IPS DF 19.7 (cell line): Measurements from ENCODE around the gene CD8B.

Experiments used
- DNase-seq: peaks from one replicate; pipeline ENCODE4 v3.0.0-alpha.2; 2013; ENCODE audit warnings: low read depth, low spot score

Gene CD8B

GRCh38 chr2:86806059-86806857, 55.4 kb downstream of the CD8B start:
- DNase-seq = no peak

DNA sequence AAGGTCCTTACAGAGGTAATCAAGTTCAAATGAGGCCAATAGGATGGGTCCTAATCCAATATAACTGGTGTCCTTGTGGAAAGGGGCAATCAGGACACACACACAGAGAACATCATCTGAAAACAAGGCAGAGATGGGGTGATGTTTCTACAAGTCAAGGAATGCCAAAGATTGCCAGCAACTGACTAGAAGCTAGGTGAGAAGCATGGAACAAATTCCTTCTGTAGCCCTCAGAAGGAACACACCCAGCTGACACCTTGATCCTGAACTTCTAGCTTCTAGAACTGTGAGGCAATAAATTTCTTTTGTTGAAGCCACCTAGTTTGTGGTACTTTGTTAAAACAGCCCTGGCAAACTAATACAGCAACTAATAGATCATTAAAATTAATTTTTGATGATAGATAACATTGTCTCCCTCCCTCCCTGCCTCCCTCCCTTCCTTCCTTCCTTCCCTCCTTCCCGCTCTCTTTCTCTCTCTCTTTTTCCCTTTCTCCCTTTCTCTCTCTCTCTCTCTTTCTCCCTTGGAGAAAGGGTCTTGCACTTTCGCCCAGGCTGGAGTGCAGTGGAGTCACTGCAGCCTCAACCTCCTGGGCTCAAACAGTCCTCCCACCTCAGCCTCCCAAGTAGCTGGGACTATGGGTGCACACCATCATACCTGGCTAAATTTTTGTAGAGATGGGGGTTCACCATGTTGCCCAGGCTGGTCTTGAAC, 60.7 kb downstream of the CD8B start:
- DNase-seq = no peak

GRCh38 chr2:86794861-86795260, 66.8 kb downstream of the CD8B start:
- DNase-seq = no peak

- no peak for DNase-seq
Observed at GRCh38 chr2:86793752-86794151, 67.9 kb downstream of the CD8B start.

- no peak for DNase-seq
Observed at GRCh38 chr2:86791573-86791972, 70.1 kb downstream of the CD8B start.

GRCh38 chr2:86790676-86791572, 70.8 kb downstream of the CD8B start, which contains the start of gene CD8A:
TSS of gene CD8A (minus strand) at chr2:86790913. CDS start at chr2:86790825, 88 bp downstream.
- no peak for DNase-seq

DNA sequence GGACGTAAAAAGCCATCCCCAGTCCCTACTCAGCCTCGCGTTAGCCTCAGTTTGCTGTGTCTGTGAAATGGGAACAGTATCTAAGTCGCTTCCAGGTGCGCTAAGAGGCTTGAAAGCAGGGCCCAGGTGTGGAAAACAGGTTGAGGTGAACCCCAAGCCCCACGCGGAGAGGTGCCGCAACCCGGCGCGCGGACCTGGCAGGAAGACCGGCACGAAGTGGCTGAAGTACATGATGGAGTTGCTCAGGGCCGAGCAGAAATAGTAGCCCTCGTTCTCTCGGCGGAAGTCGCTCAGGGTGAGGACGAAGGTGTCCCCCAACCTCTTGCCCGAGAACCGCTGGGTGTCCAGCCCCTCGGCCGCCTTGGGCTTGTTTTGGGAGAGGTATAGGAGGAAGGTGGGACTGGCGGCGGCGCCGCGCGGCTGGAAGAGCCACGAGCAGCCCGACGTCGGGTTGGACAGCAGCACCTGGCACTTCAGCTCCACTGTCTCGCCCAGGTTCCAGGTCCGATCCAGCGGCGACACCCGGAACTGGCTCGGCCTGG, 71.5 kb downstream of the CD8B start:
- no peak for DNase-seq

DNA sequence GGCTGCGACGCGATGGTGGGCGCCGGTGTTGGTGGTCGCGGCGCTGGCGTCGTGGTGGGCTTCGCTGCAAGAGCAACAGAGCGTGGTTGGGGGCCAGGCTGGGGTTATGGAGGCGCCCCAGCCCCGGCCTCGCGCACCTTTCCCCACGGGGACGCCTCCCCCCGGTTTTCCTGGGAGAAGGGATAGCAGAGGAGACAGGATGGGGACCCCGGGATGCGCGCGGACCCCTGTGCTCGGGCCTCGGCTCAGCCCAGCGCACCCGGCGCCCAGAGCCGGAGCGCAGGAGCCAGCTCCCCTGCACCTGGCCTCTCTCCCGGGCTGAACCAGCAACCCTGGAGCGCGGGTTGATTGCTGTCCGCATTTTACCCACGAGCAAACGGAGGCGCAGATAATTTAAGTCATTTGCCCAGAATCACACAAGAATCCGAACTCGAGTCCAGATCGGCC, 72.0 kb downstream of the CD8B start:
- DNase-seq = no peak

GRCh38 chr2:86788881-86789686, 72.6 kb downstream of the CD8B start:
- DNase-seq = no peak

DNA sequence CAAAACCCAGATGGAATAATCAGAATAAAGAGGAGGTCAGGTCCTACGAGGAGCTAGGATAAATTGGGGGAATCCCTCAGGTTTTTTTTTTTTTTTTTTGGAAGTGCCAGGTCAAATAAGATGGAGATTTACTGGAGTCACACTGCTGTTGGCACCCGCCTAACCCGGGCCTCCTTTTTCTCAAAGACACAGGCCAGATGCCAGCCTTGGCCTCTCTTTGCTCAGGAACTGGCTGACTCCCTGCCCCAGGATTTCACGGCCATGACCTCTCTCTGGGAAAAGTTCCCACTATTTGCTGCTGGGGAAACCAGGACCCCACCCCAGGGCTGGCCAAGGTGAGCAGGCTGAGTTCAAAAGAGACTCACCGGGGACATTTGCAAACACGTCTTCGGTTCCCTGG, 73.5 kb downstream of the CD8B start:
- no peak for DNase-seq

DNA sequence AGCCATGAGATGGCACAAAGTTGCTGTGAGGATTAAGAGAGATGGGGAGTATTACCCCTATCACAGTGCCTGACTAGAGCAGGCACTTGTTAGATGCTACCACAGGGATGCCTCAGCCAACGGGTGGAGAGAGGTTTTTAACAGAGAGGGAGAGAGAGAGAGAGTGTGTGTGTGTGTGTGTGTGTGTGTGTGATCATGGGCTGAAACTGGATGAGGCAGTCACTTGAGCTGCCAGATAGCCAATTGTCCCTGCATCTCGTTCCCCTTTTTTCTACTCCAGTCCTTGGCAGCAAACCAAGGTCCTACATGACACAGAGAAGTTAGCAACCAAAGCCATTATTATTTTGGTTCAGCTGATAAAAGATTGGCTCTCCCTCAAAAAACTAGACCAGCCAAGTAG, 74.0 kb downstream of the CD8B start:
- DNase-seq = no peak

GRCh38 chr2:86786001-86786536, 75.6 kb downstream of the CD8B start:
- DNase-seq = no peak

DNA sequence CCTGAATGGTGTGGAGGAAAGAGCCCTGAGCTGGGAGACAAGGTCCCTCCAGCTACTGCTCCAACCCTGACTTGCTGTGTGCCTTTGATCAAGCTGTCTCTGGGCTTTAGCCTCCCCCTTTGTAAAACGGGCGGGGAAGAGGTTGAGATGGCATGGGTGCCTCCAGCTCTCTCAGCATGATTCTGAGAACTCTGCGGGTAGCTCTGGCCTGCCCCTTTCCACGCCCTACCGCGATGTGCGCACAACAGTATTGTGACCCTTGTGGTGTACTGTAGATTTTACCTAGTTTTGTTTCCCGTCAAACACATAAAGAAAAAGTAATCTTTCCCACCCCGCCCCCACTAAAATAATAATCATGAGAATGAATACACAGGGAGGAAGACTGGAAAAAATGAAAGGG, 76.2 kb downstream of the CD8B start:
- DNase-seq = no peak

GRCh38 chr2:86783615-86784339, 77.9 kb downstream of the CD8B start:
- DNase-seq = no peak

DNA sequence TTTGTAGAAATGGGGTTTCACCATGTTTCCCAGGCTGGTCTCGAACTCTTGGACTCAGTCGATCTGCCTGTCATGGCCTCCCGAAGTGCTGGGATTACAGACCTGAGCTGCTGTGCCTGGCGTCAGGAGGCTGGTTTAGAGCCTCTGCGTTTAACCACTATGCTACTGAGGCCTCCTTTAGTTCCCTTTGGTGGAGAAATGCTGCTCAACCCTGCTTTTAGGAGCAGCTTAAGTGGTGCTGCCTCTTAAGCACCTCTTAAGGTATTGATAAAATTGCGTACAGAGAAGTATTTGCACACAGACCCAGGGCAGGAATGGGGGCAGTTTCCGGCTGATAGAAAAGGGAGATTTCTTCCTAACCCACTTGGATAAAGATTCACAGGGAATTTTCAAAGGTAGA, 78.9 kb downstream of the CD8B start:
- no peak for DNase-seq

GRCh38 chr2:86781363-86781762, 80.3 kb downstream of the CD8B start:
- no peak for DNase-seq

- no peak for DNase-seq
Observed at GRCh38 chr2:86779971-86780370, 81.7 kb downstream of the CD8B start.

- DNase-seq = no peak
Observed at GRCh38 chr2:86778957-86779356, 82.7 kb downstream of the CD8B start.

DNA sequence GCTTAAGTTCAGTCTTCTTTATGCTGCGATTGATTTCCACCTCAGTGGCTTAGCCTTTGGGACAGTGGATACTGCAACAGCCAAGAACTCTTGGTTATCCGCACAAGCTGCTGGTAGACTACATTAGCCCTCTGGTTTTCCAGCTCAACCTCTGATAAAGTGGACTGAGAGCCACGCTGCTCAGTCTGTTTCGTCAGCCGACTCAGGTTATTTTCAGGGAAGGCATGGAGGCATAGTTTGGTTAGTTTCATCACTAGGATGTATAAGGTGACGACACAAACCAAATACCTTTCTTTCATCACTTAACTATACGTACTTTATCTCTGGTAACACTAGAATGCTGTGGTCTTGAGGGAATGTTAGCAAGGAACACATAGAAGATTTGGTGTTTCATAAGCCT, 85.2 kb downstream of the CD8B start:
- no peak for DNase-seq

DNA sequence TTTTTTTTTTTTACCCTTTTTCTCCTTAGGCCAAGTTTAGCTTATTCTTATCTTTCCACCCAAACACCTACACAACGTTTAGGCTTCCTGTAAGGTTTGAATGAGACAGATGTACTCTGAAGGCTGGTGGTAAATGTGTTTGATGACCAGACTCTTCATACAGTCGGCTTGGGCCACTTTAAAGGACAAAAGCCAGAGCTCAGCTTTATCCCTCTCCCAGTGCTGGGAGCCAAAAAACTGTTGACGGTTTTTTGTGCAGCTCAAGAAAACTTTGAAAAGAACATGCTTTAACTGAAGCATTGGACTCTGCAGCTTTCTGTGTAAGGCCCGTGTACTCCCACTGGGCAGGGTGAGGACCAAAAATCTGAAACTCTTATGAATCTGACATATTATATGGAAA, 86.3 kb downstream of the CD8B start:
- DNase-seq = no peak
